Measurements from ENCODE around the gene CHCHD6.

GRCh38 chr3:126896067-126896441, 192.0 kb downstream of the CHCHD6 start:
- TF ChIP-seq CTCF (IDR thresholded peaks at IDR 0.05; ENCODE audit: low read depth, low read length): no peak
- TF ChIP-seq EZH2phosphoT487 (IDR thresholded peaks at IDR 0.05; ENCODE audit: low read depth): no peak
